Endothelial cell of umbilical vein (primary cell): ENCODE measurements around the gene STK10.

ENCODE experiments used
- CTCF ChIP-seq, 2 donors: IDR thresholded peaks; 1 replicate in 1 of 2; 2 replicates in 1 of 2; pipeline ENCODE4 v1.5.1; 2011; ENCODE audit warnings: low read length in 2 of 2, mild to moderate bottlenecking in 2 of 2, moderate library complexity in 2 of 2, control low read depth in 1 of 2, inconsistent platforms in 1 of 2, low read depth in 1 of 2; ENCODE audit not compliant: insufficient read depth in 1 of 2; ENCODE audit errors: extremely low read depth in 1 of 2
- EZH2 ChIP-seq: IDR thresholded peaks from 2 replicates; pipeline ENCODE4 v1.6.1; 2012; ENCODE audit warnings: borderline replicate concordance, low read depth, mild to moderate bottlenecking, moderate library complexity, low read length, inconsistent platforms; ENCODE audit not compliant: severe bottlenecking
- GATA2 ChIP-seq: IDR thresholded peaks from 2 replicates; pipeline ENCODE4 v1.7.0; 2011; ENCODE audit warnings: low read depth, mild to moderate bottlenecking, moderate library complexity, mixed read lengths, low read length; ENCODE audit not compliant: insufficient read length, insufficient read depth
- JUN ChIP-seq: IDR thresholded peaks from 2 replicates; pipeline ENCODE4 v1.6.1; 2011; ENCODE audit warnings: borderline replicate concordance, low read depth; ENCODE audit not compliant: insufficient read length, insufficient read depth
- MYC ChIP-seq: IDR thresholded peaks from one replicate; pipeline ENCODE4 v1.6.1; 2011; ENCODE audit warnings: mild to moderate bottlenecking, low read depth, low read length
- POLR2A ChIP-seq: IDR thresholded peaks from 2 replicates; pipeline ENCODE4 v1.6.1; 2012; ENCODE audit warnings: low read depth, mild to moderate bottlenecking, control low read depth, low read length
- POLR2AphosphoS5 ChIP-seq: IDR thresholded peaks from 2 replicates; pipeline ENCODE4 v1.6.1; 2012; ENCODE audit warnings: low read depth, mild to moderate bottlenecking, control low read depth, low read length, moderate library complexity; ENCODE audit not compliant: insufficient read depth

- TF ChIP-seq CTCF (IDR thresholded peaks at IDR 0.05; ENCODE audit: extremely low read depth in 1 of 2, insufficient read depth in 1 of 2, low read depth in 1 of 2, low read length in 2 of 2) (no peak), EZH2 (no peak), JUN (no peak), POLR2A (no peak), POLR2AphosphoS5 (no peak), GATA2 (no peak), MYC (no peak)
These were observed 91.7 kb downstream of the STK10 start for GRCh38 chr5:172096207-172096940.
